Raji (cell line): ENCODE results near the gene EDN1.

ENCODE experiments used
- POLR2A ChIP-seq: IDR thresholded peaks from 2 replicates; pipeline ENCODE4 v1.6.1; 2011; ENCODE audit warnings: low read depth, low read length, control low read depth; ENCODE audit not compliant: insufficient read depth

The EDN1 gene

GRCh38 chr6:12343122-12343439 lies 52.9 kb downstream of the EDN1 start:
- no peak for TF ChIP-seq POLR2A

- no peak for TF ChIP-seq POLR2A
Measured at GRCh38 chr6:12343440-12344162, 53.4 kb downstream of the EDN1 start.

- no peak for TF ChIP-seq POLR2A
Measured at GRCh38 chr6:12344296-12344695, 54.1 kb downstream of the EDN1 start.

GRCh38 chr6:12344961-12345693 lies 55.0 kb downstream of the EDN1 start:
- no peak for TF ChIP-seq POLR2A

- no peak for TF ChIP-seq POLR2A
Measured at GRCh38 chr6:12345694-12346058, 55.5 kb downstream of the EDN1 start.
